A673 (cell line): ENCODE measurements around the gene KLF16. TPM values are rescaled to one million over a fixed set of nuclear protein-coding genes. Genes with fewer than 3 reads are reported as not detected.

Experiments
- BruUV-seq: library from RNA; stranded (reverse); fragments of 400-500 nt; replicated peaks from 2 replicates; lab custom pipeline; 2021; lab: Mats Ljungman, UMichigan
- CTCF ChIA-PET: fragments of 300-600 bp; sonication (Branson Sonifier 250); formaldehyde crosslinking; loops from one replicate; lab custom pipeline; 2022; ENCODE audit warnings: antibody characterized with exemption; lab: Charles Lee
- POLR2A ChIA-PET: fragments of 300-600 bp; sonication (Branson Sonifier 250); formaldehyde crosslinking; loops from one replicate; lab custom pipeline; 2022; ENCODE audit warnings: antibody characterized with exemption; ENCODE audit not compliant: low non-redundant PET; lab: Charles Lee
- DNase-seq: peaks from one replicate; pipeline ENCODE4 v3.0.0-alpha.2; 2015; ENCODE audit warnings: low spot score
- H3K27ac ChIP-seq: fragments of 200-600 bp; sonication (generic); 2 replicates; pipeline ENCODE4 v1.5.1; 2016; ENCODE audit warnings: mixed run types, low read depth, mild to moderate bottlenecking, mixed read lengths, antibody characterized with exemption, low read length; ENCODE audit not compliant: poor library complexity, severe bottlenecking
- H3K27me3 ChIP-seq: fragments of 200-600 bp; sonication (generic); replicated peaks from 2 replicates; pipeline ENCODE4 v1.6.1; 2017; ENCODE audit warnings: mixed run types, low read depth, mild to moderate bottlenecking, mixed read lengths, antibody characterized with exemption, low read length; ENCODE audit not compliant: insufficient read depth, poor library complexity
- H3K36me3 ChIP-seq: fragments of 200-600 bp; sonication (generic); 2 replicates; pipeline ENCODE4 v1.6.1; 2016; ENCODE audit warnings: mixed run types, mild to moderate bottlenecking, mixed read lengths, antibody characterized with exemption, low read length; ENCODE audit not compliant: insufficient read depth, poor library complexity, severe bottlenecking
- H3K4me1 ChIP-seq: fragments of 200-600 bp; sonication (generic); 2 replicates; pipeline ENCODE4 v1.6.1; 2017; ENCODE audit warnings: mixed run types, mild to moderate bottlenecking, mixed read lengths, antibody characterized with exemption, low read length; ENCODE audit not compliant: insufficient read depth, poor library complexity, severe bottlenecking
- H3K4me3 ChIP-seq: fragments of 200-600 bp; sonication (generic); 2 replicates; pipeline ENCODE4 v1.5.1; 2016; ENCODE audit warnings: low read depth, mixed run types, mild to moderate bottlenecking, mixed read lengths, low read length; ENCODE audit not compliant: poor library complexity, severe bottlenecking
- H3K9me3 ChIP-seq: fragments of 200-600 bp; sonication (generic); 2 replicates; pipeline ENCODE4 v1.6.1; 2016; ENCODE audit warnings: mixed run types, low read depth, mild to moderate bottlenecking, mixed read lengths, antibody characterized with exemption, low read length; ENCODE audit not compliant: poor library complexity, severe bottlenecking
- CTCF ChIP-seq: fragments of 300-800, 200-600 bp; sonication (generic); conservative IDR thresholded peaks from 2 replicates; pipeline ENCODE4 v1.5.1; 2017; ENCODE audit warnings: low read depth, mild to moderate bottlenecking, antibody characterized with exemption, low read length, moderate library complexity, mixed read lengths
- EZH2 ChIP-seq: fragments of 200-600 bp; sonication (generic); IDR thresholded peaks from 2 replicates; pipeline ENCODE4 v1.6.1; 2017; ENCODE audit warnings: borderline replicate concordance, low read depth, mild to moderate bottlenecking, mixed read lengths, antibody characterized with exemption, low read length; ENCODE audit not compliant: poor library complexity, severe bottlenecking
- intact Hi-C: fragments of 100-400 bp; cut with micrococcal nuclease; formaldehyde crosslinking; loops from one replicate; pipeline ENCODE4 v1.10.0; 2022; ENCODE audit not compliant: unreplicated experiment
- total RNA-seq: library from RNA; stranded (reverse); gene quantifications from 2 replicates; pipeline ENCODE4 v1.2.3, GENCODE V29; 2021

Gene KLF16
- total RNA-seq, 1 experiment from 2014 or later = 46.8 TPM

DNA sequence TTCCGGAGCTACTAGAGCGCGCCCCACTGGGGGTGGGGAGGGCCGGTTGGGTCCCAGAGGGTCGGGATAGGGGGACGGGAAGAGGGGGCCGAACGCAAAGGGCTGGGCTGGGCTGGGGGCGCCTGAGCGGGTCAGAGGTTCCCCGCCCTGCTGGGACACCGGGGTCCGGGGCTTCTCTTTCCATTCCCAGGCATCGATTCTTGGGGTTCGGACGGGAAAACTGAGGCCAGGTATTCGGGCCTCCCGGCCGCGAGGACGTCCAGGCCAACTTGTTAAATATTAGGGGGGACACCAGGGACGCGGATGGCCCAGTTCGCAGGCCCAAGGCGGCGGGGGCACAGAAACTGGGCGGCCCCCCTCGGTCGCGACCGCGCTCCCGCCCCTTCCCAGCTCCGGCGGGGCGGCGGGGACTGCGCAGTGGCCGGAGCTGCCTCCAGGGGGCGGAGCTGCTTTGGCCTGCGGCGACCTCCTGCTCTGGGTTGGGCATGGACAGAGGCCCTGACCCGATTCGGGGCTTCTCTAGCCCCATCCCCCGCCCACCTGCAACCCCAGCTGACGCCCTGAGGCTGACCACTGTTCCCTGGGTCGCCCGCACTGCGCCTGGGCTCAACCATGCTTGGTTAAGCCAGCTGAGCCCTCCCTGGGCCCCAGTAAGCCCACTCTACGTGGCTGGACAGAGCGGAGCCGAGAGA, 1.2 kb upstream of the KLF16 start:
- TF ChIP-seq EZH2 (no peak), CTCF (peak; percentile 62)
- intact Hi-C loops = no loop called here

DNA sequence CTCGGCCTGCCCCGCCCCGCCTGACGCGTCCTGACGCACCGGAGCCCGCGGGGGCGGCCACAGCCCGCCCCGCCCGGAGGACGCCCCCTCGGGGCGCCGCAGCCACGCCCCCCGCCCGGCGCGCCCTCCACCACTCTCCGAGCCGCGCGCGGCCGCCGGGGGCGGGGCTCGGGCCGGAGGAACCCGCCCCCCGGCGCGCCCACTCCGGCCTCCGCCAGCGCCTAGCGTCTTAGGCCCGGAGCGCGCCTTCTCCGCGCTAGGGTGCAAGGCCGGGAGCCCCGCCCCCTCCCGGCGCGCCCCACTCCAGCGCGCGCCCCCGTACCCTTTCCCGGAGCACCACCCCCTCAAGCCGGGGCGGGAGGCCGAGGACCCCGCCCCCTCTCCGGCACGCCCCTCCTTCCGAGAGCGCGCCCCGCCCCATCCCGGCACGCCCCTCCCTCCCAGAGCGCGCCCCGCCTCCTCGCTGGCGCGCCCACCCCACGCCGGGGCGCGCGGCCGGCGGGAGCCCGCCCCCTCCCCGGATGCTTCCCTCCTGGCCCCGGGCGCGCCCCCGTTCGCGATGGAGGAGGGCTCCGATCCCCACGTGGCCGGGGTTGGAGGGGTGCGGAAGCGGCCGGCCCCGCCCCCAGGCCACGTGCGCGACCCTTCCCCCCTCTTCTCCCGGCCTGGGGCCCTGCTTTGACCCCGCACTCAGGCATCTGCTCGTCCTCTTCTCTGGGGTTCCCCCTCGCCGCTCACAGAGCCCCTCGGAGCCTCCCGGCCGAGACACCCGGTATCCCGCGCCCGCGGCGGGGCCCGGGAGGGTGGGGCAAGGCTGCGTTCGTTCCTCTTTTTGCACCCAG, 480 bp upstream of the KLF16 start:
- Histone ChIP-seq H3K4me3 (peak overlapping the region; percentile 85), H3K27ac (peak overlapping the region; percentile 89), H3K36me3 (no peaks in the 10 kb centered on the region), H3K4me1 (peaks cover 25% of the 10 kb centered on the region), H3K27me3 (no peaks in the 10 kb centered on the region), H3K9me3 (no peaks in the 10 kb centered on the region)
- CTCF ChIA-PET = interaction anchor here (0.6 to 1.2 kb wide), 4 partner anchors 7 to 455 kb away, joined by 3 to 8 read pairs (median 4); no protein-coding TSS in a partner anchor
- BruUV-seq = no TSS peak
- peak; percentile 97 for DNase-seq
- intact Hi-C loops = no loop called here
- no peak for TF ChIP-seq EZH2
- no peak for TF ChIP-seq CTCF
- POLR2A ChIA-PET = no interaction called here

More for the DNA sequence above, 1.2 kb upstream of the KLF16 start:
- Histone ChIP-seq H3K9me3 (no peaks in the 10 kb centered on the region), H3K36me3 (no peaks in the 10 kb centered on the region), H3K27me3 (no peaks in the 10 kb centered on the region), H3K27ac (peak overlapping the region; percentile 89), H3K4me1 (peaks cover 17% of the 10 kb centered on the region), H3K4me3 (peak overlapping the region; percentile 61)
- peak; percentile 63 for DNase-seq
- BruUV-seq = TSS peak; percentile 73
- ChIA-PET POLR2A (no interaction called here), CTCF (interaction anchor here (0.6 to 1.2 kb wide), 4 partner anchors 8 to 456 kb away, joined by 3 to 8 read pairs (median 4); no protein-coding TSS in a partner anchor)

DNA sequence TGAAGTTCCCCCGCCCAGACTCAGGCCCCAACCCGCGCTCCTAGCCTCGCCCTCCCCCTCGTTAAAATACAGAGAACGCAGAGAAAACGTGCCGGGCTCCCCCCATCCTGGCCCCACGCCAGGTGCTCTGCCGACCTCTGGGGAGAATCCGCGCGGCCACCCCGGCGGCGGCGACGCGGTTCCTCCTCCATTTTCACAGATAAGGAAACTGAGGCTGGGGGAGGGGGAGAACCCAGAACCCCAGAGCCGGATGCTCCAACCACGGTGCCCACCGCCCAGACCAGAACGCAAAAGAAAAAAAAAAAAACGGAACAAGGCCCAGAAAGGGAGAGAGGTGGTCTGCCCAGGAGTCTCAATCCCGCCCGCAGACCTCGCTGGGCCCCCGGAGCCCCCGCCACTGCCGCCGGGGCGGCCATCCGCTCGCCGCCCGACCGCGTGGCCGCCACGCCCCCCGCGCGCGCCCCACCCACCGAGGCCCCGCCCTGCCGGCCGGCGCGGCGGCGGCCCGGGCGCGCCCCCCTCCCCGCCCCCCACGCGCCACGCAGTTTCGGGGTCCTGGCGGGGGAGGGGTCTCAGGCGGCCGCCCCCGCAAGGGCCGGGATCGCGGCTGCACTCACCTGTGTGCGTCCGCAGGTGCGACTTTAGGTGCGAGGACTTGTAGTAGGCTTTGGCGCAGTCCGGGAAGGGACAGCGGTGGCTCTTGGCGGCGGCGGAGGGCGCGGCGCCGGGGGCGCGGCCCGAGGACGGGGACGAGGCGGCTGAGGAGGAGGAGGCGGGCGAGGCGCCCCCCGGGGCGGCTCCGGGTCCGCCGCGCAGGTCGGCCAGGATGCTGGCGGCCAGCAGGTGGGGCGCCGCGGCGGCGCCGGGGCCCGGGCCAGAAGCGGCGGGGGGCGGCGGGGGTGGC, 703 bp downstream of the KLF16 start:
- H3K9me3 ChIP-seq = no peaks in the 10 kb centered on the region
- POLR2A ChIA-PET = no interaction called here
- peak; percentile 57 for DNase-seq
- peak overlapping the region; percentile 85 for H3K4me3 ChIP-seq
- intact Hi-C loops = no loop called here
- H3K27ac ChIP-seq = peak overlapping the region; percentile 73
- CTCF ChIA-PET = no interaction called here
- no peaks in the 10 kb centered on the region for H3K27me3 ChIP-seq
- H3K36me3 ChIP-seq = no peaks in the 10 kb centered on the region
- no TSS peak for BruUV-seq
- H3K4me1 ChIP-seq = peaks cover 37% of the 10 kb centered on the region
- no peak for TF ChIP-seq EZH2
